BE2C (cell line): ENCODE data around the gene MRPL37.

Experiments used
- DNase-seq: peaks from one replicate; pipeline ENCODE4 v3.0.0-alpha.2; 2020
- H3K27me3 ChIP-seq: fragments of 250-450 bp; sonication (Bioruptor Pico); 2 replicates; pipeline ENCODE4 v1.5.1; 2020; ENCODE audit warnings: mild to moderate bottlenecking
- H3K36me3 ChIP-seq: fragments of 250-450 bp; sonication (Bioruptor Pico); 2 replicates; pipeline ENCODE4 v1.5.1; 2020; ENCODE audit warnings: mild to moderate bottlenecking
- H3K4me1 ChIP-seq: fragments of 250-450 bp; sonication (Bioruptor Pico); 2 replicates; pipeline ENCODE4 v1.5.1; 2020
- H3K4me3 ChIP-seq: 2 replicates; pipeline ENCODE4 v1.5.1; 2011; ENCODE audit warnings: low read depth, low read length
- H3K9me3 ChIP-seq: fragments of 250-450 bp; sonication (Bioruptor Pico); 2 replicates; pipeline ENCODE4 v1.5.1; 2020
- CTCF ChIP-seq: IDR thresholded peaks from 2 replicates; pipeline ENCODE4 v1.5.1; 2012; ENCODE audit warnings: mild to moderate bottlenecking, low read depth, low read length

MRPL37 gene

GRCh38 chr1:54156986-54157385 is 43.0 kb upstream of the MRPL37 start:
- Histone ChIP-seq H3K4me3 (no peak overlapping the region), H3K27me3 (no peaks in the 10 kb centered on the region), H3K4me1 (0 out of 2 replicates have a peak, but pooled peaks cover 3% of the 10 kb centered on the region), H3K9me3 (no peaks in the 10 kb centered on the region), H3K36me3 (no peaks in the 10 kb centered on the region)
- TF ChIP-seq CTCF, result no peak
- no peak for DNase-seq

- TF ChIP-seq CTCF, result no peak
- H3K4me3 ChIP-seq, result no peak overlapping the region
- no peaks in the 10 kb centered on the region for H3K36me3 ChIP-seq
- 0 out of 2 replicates have a peak, but pooled peaks cover 3% of the 10 kb centered on the region for H3K4me1 ChIP-seq
- H3K9me3 ChIP-seq, result no peaks in the 10 kb centered on the region
- DNase-seq, result no peak
- no peaks in the 10 kb centered on the region for H3K27me3 ChIP-seq
These were observed 42.6 kb upstream of the MRPL37 start for GRCh38 chr1:54157401-54157800.

- DNase-seq, result no peak
- TF ChIP-seq CTCF, result no peak
- Histone ChIP-seq H3K4me3 (no peak overlapping the region), H3K27me3 (no peaks in the 10 kb centered on the region), H3K9me3 (no peaks in the 10 kb centered on the region), H3K36me3 (no peaks in the 10 kb centered on the region), H3K4me1 (0 out of 2 replicates have a peak, but pooled peaks cover 3% of the 10 kb centered on the region)
These were observed 41.9 kb upstream of the MRPL37 start for GRCh38 chr1:54158071-54158470.

GRCh38 chr1:54159733-54160316 is 40.1 kb upstream of the MRPL37 start:
- no peak overlapping the region for H3K4me3 ChIP-seq
- DNase-seq, result no peak
- no peak for TF ChIP-seq CTCF

GRCh38 chr1:54160351-54160750 is 39.6 kb upstream of the MRPL37 start:
- Histone ChIP-seq H3K4me3 (no peak overlapping the region), H3K36me3 (no peaks in the 10 kb centered on the region), H3K27me3 (no peaks in the 10 kb centered on the region), H3K4me1 (no peaks in the 10 kb centered on the region), H3K9me3 (no peaks in the 10 kb centered on the region)
- no peak for DNase-seq
- TF ChIP-seq CTCF, result no peak

More at GRCh38 chr1:54159733-54160316, 40.1 kb upstream of the MRPL37 start:
- Histone ChIP-seq H3K9me3 (no peaks in the 10 kb centered on the region), H3K36me3 (no peaks in the 10 kb centered on the region), H3K4me1 (no peaks in the 10 kb centered on the region), H3K27me3 (no peaks in the 10 kb centered on the region)

GRCh38 chr1:54161495-54162168 is 38.3 kb upstream of the MRPL37 start:
- Histone ChIP-seq H3K9me3 (no peaks in the 10 kb centered on the region), H3K36me3 (no peaks in the 10 kb centered on the region), H3K4me1 (no peaks in the 10 kb centered on the region), H3K27me3 (no peaks in the 10 kb centered on the region), H3K4me3 (no peak overlapping the region)
- no peak for TF ChIP-seq CTCF
- no peak for DNase-seq
